GM18868 (cell line): ENCODE data around the gene KCNJ3.
A peak's percentile ranks its signal among the peaks of the same experiment; 100 is the strongest.

Experiments used
- ATAC-seq: cut with Tn5 transposase; IDR thresholded peaks from one replicate; pipeline ENCODE4 v1.9.1; 2021; ENCODE audit warnings: mild to moderate bottlenecking, moderate library complexity; ENCODE audit not compliant: unreplicated experiment

Gene KCNJ3

GRCh38 chr2:154704991-154705390 lies 6.5 kb downstream of the KCNJ3 start:
- ATAC-seq: no peak

- peak; percentile 21 for ATAC-seq
Observed at GRCh38 chr2:154706660-154707059, 8.2 kb downstream of the KCNJ3 start.

GRCh38 chr2:154707994-154708575 lies 9.6 kb downstream of the KCNJ3 start:
- no peak for ATAC-seq

- ATAC-seq: no peak
Observed at GRCh38 chr2:154709215-154709614, 10.7 kb downstream of the KCNJ3 start.

GRCh38 chr2:154710078-154710477 lies 11.6 kb downstream of the KCNJ3 start:
- ATAC-seq: no peak

GRCh38 chr2:154710685-154711084 lies 12.2 kb downstream of the KCNJ3 start:
- no peak for ATAC-seq

GRCh38 chr2:154713675-154714074 lies 15.2 kb downstream of the KCNJ3 start:
- ATAC-seq: no peak

- ATAC-seq: no peak
Observed at GRCh38 chr2:154720651-154721050, 22.2 kb downstream of the KCNJ3 start.

GRCh38 chr2:154724194-154724797 lies 25.8 kb downstream of the KCNJ3 start:
- ATAC-seq: no peak

GRCh38 chr2:154740361-154740760 lies 41.9 kb downstream of the KCNJ3 start:
- no peak for ATAC-seq

- ATAC-seq: no peak
Observed at GRCh38 chr2:154758871-154759270, 60.4 kb downstream of the KCNJ3 start.

- no peak for ATAC-seq
Observed at GRCh38 chr2:154762638-154763037, 64.1 kb downstream of the KCNJ3 start.

GRCh38 chr2:154771664-154772284 lies 73.3 kb downstream of the KCNJ3 start:
- no peak for ATAC-seq

GRCh38 chr2:154776825-154777224 lies 78.3 kb downstream of the KCNJ3 start:
- no peak for ATAC-seq

GRCh38 chr2:154794406-154794805 lies 95.9 kb downstream of the KCNJ3 start:
- no peak for ATAC-seq

- no peak for ATAC-seq
Observed at GRCh38 chr2:154795651-154796050, 97.2 kb downstream of the KCNJ3 start.

- ATAC-seq: no peak
Observed at GRCh38 chr2:154804451-154804850, 106.0 kb downstream of the KCNJ3 start.

GRCh38 chr2:154813636-154814035 lies 115.1 kb downstream of the KCNJ3 start:
- no peak for ATAC-seq

GRCh38 chr2:154814856-154815255 lies 116.4 kb downstream of the KCNJ3 start:
- ATAC-seq: no peak

GRCh38 chr2:154825358-154825757 lies 126.9 kb downstream of the KCNJ3 start:
- no peak for ATAC-seq

GRCh38 chr2:154826827-154827226 lies 128.3 kb downstream of the KCNJ3 start:
- no peak for ATAC-seq

GRCh38 chr2:154827286-154827685 lies 128.8 kb downstream of the KCNJ3 start:
- no peak for ATAC-seq

GRCh38 chr2:154832711-154833110 lies 134.2 kb downstream of the KCNJ3 start:
- ATAC-seq: no peak
